ENCODE measurements around the gene PAQR7.

GRCh38 chr1:25914074-25914995, 38.8 kb upstream of the PAQR7 start:
- TF ChIP-seq POLR2AphosphoS5 (IDR thresholded peaks at IDR 0.05) = no peak
- no peak for TF ChIP-seq EP300 (conservative IDR thresholded peaks at IDR 0.05; ENCODE audit: poor library complexity, severe bottlenecking)
- TF ChIP-seq CTCF (IDR thresholded peaks at IDR 0.05; ENCODE audit: poor library complexity, severe bottlenecking) = no peak
- no peak for TF ChIP-seq EZH2 (IDR thresholded peaks at IDR 0.05; ENCODE audit: borderline replicate concordance, insufficient read depth, low read length, poor library complexity, severe bottlenecking)
